ENCODE measurements around the gene LUC7L3.
"Not testable (repeated sequence)": the region's sequence is repeated elsewhere in the genome, so short reads cannot be mapped to it uniquely, and the experiment has no call there.

Gene LUC7L3

DNA sequence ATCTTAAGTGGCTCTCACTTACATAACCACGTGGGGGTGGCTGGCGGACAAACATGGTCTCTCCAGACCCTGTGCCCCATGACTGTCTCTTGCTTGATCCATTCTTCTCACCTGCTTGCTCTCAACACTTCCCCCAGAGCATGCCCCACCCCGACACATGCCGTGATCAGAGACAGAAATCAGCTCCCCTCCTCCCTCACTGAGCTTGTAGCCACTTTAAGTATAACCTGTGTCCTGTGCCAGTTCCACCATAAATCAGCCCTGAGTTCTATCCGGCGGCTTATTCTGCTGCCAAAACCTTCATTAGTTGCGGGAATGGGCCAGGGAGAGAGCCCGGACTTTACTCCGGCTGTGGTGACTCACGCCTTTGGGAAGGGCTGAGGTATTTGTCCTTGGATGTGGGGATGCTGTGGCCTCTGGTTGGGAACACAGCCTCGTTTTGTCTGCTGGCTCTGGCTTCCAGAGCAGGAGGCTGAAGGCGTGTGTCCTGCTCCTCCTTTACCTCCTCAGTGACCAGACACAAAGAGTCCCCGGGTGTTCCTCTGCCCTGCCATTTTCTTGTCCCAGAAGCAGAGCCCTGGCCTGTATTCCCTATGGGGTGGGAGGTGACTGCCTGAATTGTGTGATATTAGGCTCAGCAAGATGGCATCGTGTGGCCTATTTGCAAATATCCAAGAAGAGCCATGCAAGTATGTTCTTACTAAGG is 32.8 kb upstream of the LUC7L3 start:
- no peak for DNase-seq

DNA sequence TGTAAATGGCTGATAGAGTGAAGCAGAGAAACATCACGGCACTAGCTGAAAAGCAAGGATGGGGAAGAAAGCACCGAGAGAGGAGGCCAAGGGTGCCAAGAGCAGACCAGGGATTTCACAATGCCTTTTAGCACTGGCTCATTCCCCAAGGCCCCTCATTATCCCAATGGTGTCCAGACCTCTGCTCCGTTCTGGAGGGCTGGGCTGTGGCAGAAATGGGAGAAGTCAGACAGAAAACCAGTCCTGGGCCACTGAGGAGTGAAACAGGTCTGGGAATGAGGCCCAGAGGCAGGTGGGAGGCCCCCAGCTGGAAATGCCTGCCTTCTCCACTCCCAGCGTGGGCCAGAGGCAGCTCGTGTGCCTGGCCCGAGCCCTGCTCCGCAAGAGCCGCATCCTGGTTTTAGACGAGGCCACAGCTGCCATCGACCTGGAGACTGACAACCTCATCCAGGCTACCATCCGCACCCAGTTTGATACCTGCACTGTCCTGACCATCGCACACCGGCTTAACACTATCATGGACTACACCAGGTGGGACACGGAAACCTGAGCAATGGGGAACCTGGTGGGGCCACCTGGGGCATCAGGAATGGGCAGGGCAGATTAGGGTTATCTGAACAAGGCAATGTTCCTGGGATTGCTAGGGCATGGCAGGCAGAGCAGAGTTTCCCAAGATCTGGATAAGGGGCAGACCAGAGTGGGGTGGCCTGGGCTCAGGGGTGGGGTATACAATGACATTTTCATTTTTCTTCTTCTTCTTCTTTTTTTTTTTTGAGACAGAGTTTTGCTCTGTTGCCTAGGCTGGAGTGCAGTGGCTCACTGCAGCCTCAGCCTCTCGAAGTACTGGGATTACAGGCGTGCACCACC is 32.0 kb upstream of the LUC7L3 start:
- no peak for DNase-seq

DNA sequence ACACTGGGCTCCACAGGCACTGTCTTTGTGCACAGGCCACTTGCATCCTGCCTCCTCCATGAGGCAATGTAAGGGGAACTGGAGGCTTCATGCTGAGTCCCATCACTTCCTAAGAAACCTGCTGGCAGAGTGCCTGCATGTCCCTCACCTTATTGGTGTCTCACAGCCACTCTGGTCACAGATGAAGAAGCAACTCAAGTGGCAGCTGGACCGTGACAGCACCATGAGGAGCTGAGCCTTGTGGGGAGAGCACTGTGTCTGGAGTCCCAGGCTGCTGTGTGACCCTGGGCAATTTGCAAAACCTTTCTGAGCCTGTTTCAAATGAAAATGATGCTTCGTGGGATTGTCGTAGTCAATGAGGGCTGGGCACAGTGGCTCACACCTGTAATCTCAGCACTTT is 31.2 kb upstream of the LUC7L3 start:
- DNase-seq = no peak

- no peak for DNase-seq
These were observed 30.2 kb upstream of the LUC7L3 start for GRCh38 chr17:50689251-50689650.

GRCh38 chr17:50689956-50690886 is 29.2 kb upstream of the LUC7L3 start:
- DNase-seq = no peak

GRCh38 chr17:50690887-50691549 is 28.4 kb upstream of the LUC7L3 start:
- no peak for DNase-seq

GRCh38 chr17:50691550-50692447 is 27.6 kb upstream of the LUC7L3 start:
- DNase-seq = no peak

- DNase-seq = no peak
These were observed 26.9 kb upstream of the LUC7L3 start for GRCh38 chr17:50692448-50693035.

DNA sequence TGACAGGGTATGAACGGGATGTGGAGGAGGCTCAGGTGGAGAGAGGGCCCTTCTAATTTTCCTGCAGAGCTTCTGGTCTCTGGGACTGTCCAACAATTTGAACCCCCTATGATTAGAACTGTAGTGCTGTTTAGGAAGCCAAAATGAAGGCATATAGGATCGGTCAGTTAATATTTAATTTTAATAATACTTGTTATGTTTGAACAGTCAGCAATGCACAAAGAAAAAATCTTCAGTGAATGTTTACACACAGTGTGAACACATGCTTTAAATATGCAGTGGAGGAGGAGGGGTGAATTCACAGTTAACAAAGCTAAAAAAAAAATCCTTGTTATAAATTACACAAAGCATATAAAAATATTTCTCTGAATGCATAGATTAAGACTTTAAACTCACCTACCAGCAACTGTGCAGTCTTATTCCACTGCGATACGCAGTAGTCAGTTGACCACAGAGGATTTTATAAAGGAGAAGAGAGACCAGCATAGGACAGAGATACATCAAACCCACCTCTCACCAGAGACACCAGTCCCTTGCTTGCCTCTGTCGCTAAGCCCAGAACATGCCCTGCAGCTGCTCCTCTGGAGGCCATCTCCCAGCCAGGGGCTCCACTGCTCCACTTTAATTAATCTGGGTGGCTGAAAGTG is 26.2 kb upstream of the LUC7L3 start:
- no peak for DNase-seq

GRCh38 chr17:50696365-50696879 is 23.0 kb upstream of the LUC7L3 start:
- DNase-seq = no peak

- no peak for DNase-seq
These were observed 22.3 kb upstream of the LUC7L3 start for GRCh38 chr17:50697062-50697461.

DNA sequence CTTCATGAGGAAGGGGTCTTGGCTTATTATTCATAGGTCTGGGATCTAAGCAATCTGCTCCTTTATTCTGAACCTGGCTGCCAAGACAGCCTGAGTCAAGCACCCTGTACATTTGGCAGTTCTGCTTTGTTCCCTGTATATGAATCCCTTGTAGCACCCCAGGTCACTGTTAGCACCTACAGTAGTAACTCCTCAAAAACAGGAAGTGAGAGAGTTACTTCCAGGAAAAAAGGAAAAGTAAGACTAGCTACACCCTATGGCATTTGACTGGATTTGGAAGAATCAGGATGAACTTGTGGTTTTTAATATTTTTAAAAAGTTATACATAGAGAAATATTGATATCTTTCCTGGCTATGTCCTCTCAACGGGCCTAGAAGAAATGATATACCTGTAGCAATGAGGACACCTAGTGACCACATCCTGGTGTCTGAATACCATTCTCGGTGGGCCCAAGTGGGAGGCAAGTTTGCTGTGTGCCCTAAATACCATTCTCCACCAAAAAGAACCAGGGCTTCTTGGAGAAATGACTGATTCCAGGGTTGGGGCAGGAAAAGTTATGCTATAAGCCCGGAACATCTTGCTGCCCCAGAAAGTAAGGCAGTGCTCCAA is 21.6 kb upstream of the LUC7L3 start:
- DNase-seq = no peak

- DNase-seq = no peak
These were observed 20.0 kb upstream of the LUC7L3 start for GRCh38 chr17:50699410-50699809.

DNA sequence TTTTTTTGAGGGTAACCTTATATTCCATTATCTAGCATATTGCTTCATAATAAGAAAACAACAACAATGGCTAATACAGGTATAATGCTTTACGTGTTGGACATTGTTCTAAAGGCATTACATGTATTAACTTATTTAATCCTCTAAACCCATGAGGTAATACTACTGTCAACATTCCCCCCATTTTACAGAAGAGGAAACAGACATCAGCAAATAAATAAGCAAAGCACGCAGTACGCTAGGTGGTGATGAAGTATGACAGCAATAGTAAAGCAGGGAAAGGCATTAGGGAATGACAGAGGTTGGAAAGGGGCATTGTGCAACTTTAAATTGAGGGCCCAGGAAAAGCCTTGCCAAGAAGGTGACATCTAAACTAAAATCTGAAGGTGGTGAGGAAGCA is 16.2 kb upstream of the LUC7L3 start:
- no peak for DNase-seq

DNA sequence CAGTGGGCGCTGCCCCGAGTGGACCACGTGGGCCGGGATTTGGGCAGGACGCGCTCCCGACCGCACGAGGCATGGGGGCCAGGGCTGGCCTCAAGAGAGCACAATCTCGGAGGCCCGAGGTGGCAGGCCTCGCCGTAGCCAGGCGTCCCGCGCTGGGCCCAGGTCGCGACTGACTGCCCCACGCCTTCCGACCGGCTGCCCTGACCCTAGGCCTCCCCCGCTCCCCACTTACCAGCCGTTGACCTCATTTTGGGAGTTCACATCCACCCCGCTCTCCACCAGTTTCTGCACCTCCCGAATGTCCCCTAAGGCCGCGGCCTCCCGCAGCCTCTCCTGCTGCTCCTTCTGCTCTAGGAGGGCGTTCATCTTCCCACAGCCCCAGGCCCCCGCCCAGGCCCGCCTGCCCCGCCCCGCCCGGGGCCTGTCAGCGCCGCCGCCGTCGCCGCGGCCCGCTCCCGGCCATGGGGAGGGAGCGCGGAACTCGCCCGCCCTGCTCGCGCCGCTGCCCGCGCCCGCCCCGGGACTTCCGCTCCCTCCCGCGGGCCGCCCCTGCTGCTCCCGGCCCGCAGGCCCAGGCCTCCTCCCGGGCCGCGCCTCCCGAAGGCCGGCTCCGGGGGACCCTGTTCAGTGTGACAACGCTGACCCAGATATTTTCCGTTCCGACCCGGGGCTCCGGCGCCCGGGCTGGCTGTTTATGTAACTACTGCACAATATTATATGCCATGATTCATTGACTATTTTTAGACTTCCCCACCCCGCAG is 11.9 kb upstream of the LUC7L3 start, which contains the start of gene ANKRD40:
ANKRD40 (minus strand) TSS at position 626 of the 761 bp plus-strand sequence; CDS start at position 366, 260 bp downstream.
- DNase-seq = peak; percentile 84 to 88

- no peak for DNase-seq
These were observed 11.1 kb upstream of the LUC7L3 start for GRCh38 chr17:50708050-50709000.

DNA sequence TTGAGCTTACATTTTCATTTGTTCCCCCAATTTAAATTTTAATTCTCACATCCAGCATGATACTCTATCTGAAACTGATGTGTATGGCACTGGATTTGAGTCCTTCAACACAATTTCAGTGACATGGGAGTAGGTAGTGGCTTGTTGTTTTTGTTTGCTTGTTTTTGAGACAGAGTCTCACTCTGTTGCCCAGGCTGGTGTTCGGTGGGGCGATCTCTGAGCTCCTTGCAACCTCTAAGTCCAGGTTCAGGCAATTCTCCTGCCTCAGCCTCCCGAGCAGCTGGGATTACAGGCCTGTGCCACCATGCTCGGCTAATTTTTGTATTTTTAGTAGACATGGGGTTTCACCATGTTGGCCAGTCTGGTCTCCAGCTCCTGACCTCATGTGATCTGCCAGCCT is 10.3 kb upstream of the LUC7L3 start:
- not testable (repeated sequence) for DNase-seq

GRCh38 chr17:50710025-50710424 is 9.4 kb upstream of the LUC7L3 start:
- DNase-seq = no peak
